ENCODE measurements around the gene PDZD8.

PDZD8 gene

GRCh38 chr10:117346574-117346973 is 28.7 kb downstream of the PDZD8 start:
- H3K36me3 ChIP-seq (ENCODE audit: control insufficient read depth, insufficient read depth, low read length) = no peaks in the 10 kb centered on the region
- H3K4me1 ChIP-seq (ENCODE audit: control insufficient read depth, insufficient read depth, low read length) = no peaks in the 10 kb centered on the region
- 0% methylated on average over 1 of the region's 3 CpGs; no CpG with 5 or more reads in 1 of the 2 experiments for WGBS, 2 experiments

GRCh38 chr10:117345143-117345542 is 30.1 kb downstream of the PDZD8 start:
- H3K9me3 ChIP-seq (ENCODE audit: control insufficient read depth, low read length) = no peaks in the 10 kb centered on the region
- H3K27ac ChIP-seq (ENCODE audit: insufficient read depth, low read depth, low read length, poor library complexity, severe bottlenecking) = no peak overlapping the region
- H3K27me3 ChIP-seq (ENCODE audit: control insufficient read depth, insufficient read depth, low read length, poor library complexity, severe bottlenecking) = no peaks in the 10 kb centered on the region
- no peaks in the 10 kb centered on the region for H3K36me3 ChIP-seq (ENCODE audit: control insufficient read depth, insufficient read depth, low read length)
- no peak overlapping the region for H3K4me3 ChIP-seq (ENCODE audit: insufficient read depth, low read depth, low read length)
- H3K4me1 ChIP-seq (ENCODE audit: control insufficient read depth, insufficient read depth, low read length) = no peaks in the 10 kb centered on the region

More at GRCh38 chr10:117346574-117346973, 28.7 kb downstream of the PDZD8 start:
- no peaks in the 10 kb centered on the region for H3K9me3 ChIP-seq (ENCODE audit: control insufficient read depth, low read length)
- H3K27ac ChIP-seq (ENCODE audit: insufficient read depth, low read depth, low read length, poor library complexity, severe bottlenecking) = no peak overlapping the region
- no peaks in the 10 kb centered on the region for H3K27me3 ChIP-seq (ENCODE audit: control insufficient read depth, insufficient read depth, low read length, poor library complexity, severe bottlenecking)
- H3K4me3 ChIP-seq (ENCODE audit: insufficient read depth, low read depth, low read length) = no peak overlapping the region

GRCh38 chr10:117342641-117343040 is 32.6 kb downstream of the PDZD8 start:
- H3K27ac ChIP-seq (ENCODE audit: insufficient read depth, low read depth, low read length, poor library complexity, severe bottlenecking) = no peak overlapping the region
- WGBS, 2 experiments = 90 to 91% methylated on average over 5 of the region's 5 CpGs
- H3K9me3 ChIP-seq (ENCODE audit: control insufficient read depth, low read length) = no peaks in the 10 kb centered on the region
- H3K4me3 ChIP-seq (ENCODE audit: insufficient read depth, low read depth, low read length) = no peak overlapping the region
- no peaks in the 10 kb centered on the region for H3K36me3 ChIP-seq (ENCODE audit: control insufficient read depth, insufficient read depth, low read length)
- no peaks in the 10 kb centered on the region for H3K27me3 ChIP-seq (ENCODE audit: control insufficient read depth, insufficient read depth, low read length, poor library complexity, severe bottlenecking)
- H3K4me1 ChIP-seq (ENCODE audit: control insufficient read depth, insufficient read depth, low read length) = no peaks in the 10 kb centered on the region

- Histone ChIP-seq H3K4me3 (ENCODE audit: insufficient read depth, low read depth, low read length) (no peak overlapping the region), H3K36me3 (ENCODE audit: control insufficient read depth, insufficient read depth, low read length) (no peaks in the 10 kb centered on the region), H3K4me1 (ENCODE audit: control insufficient read depth, insufficient read depth, low read length) (no peaks in the 10 kb centered on the region), H3K27me3 (ENCODE audit: control insufficient read depth, insufficient read depth, low read length, poor library complexity, severe bottlenecking) (no peaks in the 10 kb centered on the region), H3K27ac (ENCODE audit: insufficient read depth, low read depth, low read length, poor library complexity, severe bottlenecking) (no peak overlapping the region), H3K9me3 (ENCODE audit: control insufficient read depth, low read length) (no peaks in the 10 kb centered on the region)
- WGBS, 2 experiments = 95 to 96% methylated on average over 3 to 4 of the region's 4 CpGs
These were observed 34.2 kb downstream of the PDZD8 start for GRCh38 chr10:117341061-117341460.

- 92 to 93% methylated on average over 5 of the region's 5 CpGs for WGBS, 2 experiments
- H3K4me3 ChIP-seq (ENCODE audit: insufficient read depth, low read depth, low read length) = no peak overlapping the region
- no peak overlapping the region for H3K27ac ChIP-seq (ENCODE audit: insufficient read depth, low read depth, low read length, poor library complexity, severe bottlenecking)
- H3K9me3 ChIP-seq (ENCODE audit: control insufficient read depth, low read length) = no peaks in the 10 kb centered on the region
- no peaks in the 10 kb centered on the region for H3K4me1 ChIP-seq (ENCODE audit: control insufficient read depth, insufficient read depth, low read length)
- no peaks in the 10 kb centered on the region for H3K27me3 ChIP-seq (ENCODE audit: control insufficient read depth, insufficient read depth, low read length, poor library complexity, severe bottlenecking)
- H3K36me3 ChIP-seq (ENCODE audit: control insufficient read depth, insufficient read depth, low read length) = no peaks in the 10 kb centered on the region
These were observed 35.3 kb downstream of the PDZD8 start for GRCh38 chr10:117339979-117340378.

- Histone ChIP-seq H3K4me3 (ENCODE audit: insufficient read depth, low read depth, low read length) (no peak overlapping the region), H3K27me3 (ENCODE audit: control insufficient read depth, insufficient read depth, low read length, poor library complexity, severe bottlenecking) (no peaks in the 10 kb centered on the region), H3K36me3 (ENCODE audit: control insufficient read depth, insufficient read depth, low read length) (no peaks in the 10 kb centered on the region), H3K9me3 (ENCODE audit: control insufficient read depth, low read length) (no peaks in the 10 kb centered on the region), H3K4me1 (ENCODE audit: control insufficient read depth, insufficient read depth, low read length) (no peaks in the 10 kb centered on the region), H3K27ac (ENCODE audit: insufficient read depth, low read depth, low read length, poor library complexity, severe bottlenecking) (no peak overlapping the region)
- 93 to 100% methylated on average over 1 of the region's 1 CpG for WGBS, 2 experiments
These were observed 35.7 kb downstream of the PDZD8 start for GRCh38 chr10:117339578-117339977.

GRCh38 chr10:117334926-117335325 is 40.3 kb downstream of the PDZD8 start:
- H3K4me1 ChIP-seq (ENCODE audit: control insufficient read depth, insufficient read depth, low read length) = no peaks in the 10 kb centered on the region
- no peaks in the 10 kb centered on the region for H3K27me3 ChIP-seq (ENCODE audit: control insufficient read depth, insufficient read depth, low read length, poor library complexity, severe bottlenecking)
- no peak overlapping the region for H3K4me3 ChIP-seq (ENCODE audit: insufficient read depth, low read depth, low read length)
- H3K9me3 ChIP-seq (ENCODE audit: control insufficient read depth, low read length) = no peaks in the 10 kb centered on the region
- no peak overlapping the region for H3K27ac ChIP-seq (ENCODE audit: insufficient read depth, low read depth, low read length, poor library complexity, severe bottlenecking)
- no peaks in the 10 kb centered on the region for H3K36me3 ChIP-seq (ENCODE audit: control insufficient read depth, insufficient read depth, low read length)

- 87 to 90% methylated on average over 2 of the region's 2 CpGs for WGBS, 2 experiments
- H3K4me1 ChIP-seq (ENCODE audit: control insufficient read depth, insufficient read depth, low read length) = no peaks in the 10 kb centered on the region
- no peaks in the 10 kb centered on the region for H3K9me3 ChIP-seq (ENCODE audit: control insufficient read depth, low read length)
- H3K27ac ChIP-seq (ENCODE audit: insufficient read depth, low read depth, low read length, poor library complexity, severe bottlenecking) = no peak overlapping the region
- no peaks in the 10 kb centered on the region for H3K27me3 ChIP-seq (ENCODE audit: control insufficient read depth, insufficient read depth, low read length, poor library complexity, severe bottlenecking)
- no peak overlapping the region for H3K4me3 ChIP-seq (ENCODE audit: insufficient read depth, low read depth, low read length)
- no peaks in the 10 kb centered on the region for H3K36me3 ChIP-seq (ENCODE audit: control insufficient read depth, insufficient read depth, low read length)
These were observed 41.2 kb downstream of the PDZD8 start for GRCh38 chr10:117334066-117334465.

- H3K27ac ChIP-seq (ENCODE audit: insufficient read depth, low read depth, low read length, poor library complexity, severe bottlenecking) = no peak overlapping the region
- H3K9me3 ChIP-seq (ENCODE audit: control insufficient read depth, low read length) = no peaks in the 10 kb centered on the region
- H3K27me3 ChIP-seq (ENCODE audit: control insufficient read depth, insufficient read depth, low read length, poor library complexity, severe bottlenecking) = no peaks in the 10 kb centered on the region
- H3K4me1 ChIP-seq (ENCODE audit: control insufficient read depth, insufficient read depth, low read length) = no peaks in the 10 kb centered on the region
- H3K4me3 ChIP-seq (ENCODE audit: insufficient read depth, low read depth, low read length) = no peak overlapping the region
- H3K36me3 ChIP-seq (ENCODE audit: control insufficient read depth, insufficient read depth, low read length) = no peaks in the 10 kb centered on the region
These were observed 48.0 kb downstream of the PDZD8 start for GRCh38 chr10:117327262-117327661.

- no peak overlapping the region for H3K27ac ChIP-seq (ENCODE audit: insufficient read depth, low read depth, low read length, poor library complexity, severe bottlenecking)
- no peaks in the 10 kb centered on the region for H3K27me3 ChIP-seq (ENCODE audit: control insufficient read depth, insufficient read depth, low read length, poor library complexity, severe bottlenecking)
- no peaks in the 10 kb centered on the region for H3K4me1 ChIP-seq (ENCODE audit: control insufficient read depth, insufficient read depth, low read length)
- no peaks in the 10 kb centered on the region for H3K9me3 ChIP-seq (ENCODE audit: control insufficient read depth, low read length)
- no peak overlapping the region for H3K4me3 ChIP-seq (ENCODE audit: insufficient read depth, low read depth, low read length)
- H3K36me3 ChIP-seq (ENCODE audit: control insufficient read depth, insufficient read depth, low read length) = no peaks in the 10 kb centered on the region
- WGBS, 2 experiments = 94 to 95% methylated on average over 2 of the region's 2 CpGs
These were observed 50.9 kb downstream of the PDZD8 start for GRCh38 chr10:117324367-117324766.

- H3K4me1 ChIP-seq (ENCODE audit: control insufficient read depth, insufficient read depth, low read length) = no peaks in the 10 kb centered on the region
- H3K27ac ChIP-seq (ENCODE audit: insufficient read depth, low read depth, low read length, poor library complexity, severe bottlenecking) = no peak overlapping the region
- no peaks in the 10 kb centered on the region for H3K36me3 ChIP-seq (ENCODE audit: control insufficient read depth, insufficient read depth, low read length)
- WGBS, 2 experiments = 88 to 94% methylated on average over 4 of the region's 4 CpGs
- H3K4me3 ChIP-seq (ENCODE audit: insufficient read depth, low read depth, low read length) = no peak overlapping the region
- no peaks in the 10 kb centered on the region for H3K9me3 ChIP-seq (ENCODE audit: control insufficient read depth, low read length)
- no peaks in the 10 kb centered on the region for H3K27me3 ChIP-seq (ENCODE audit: control insufficient read depth, insufficient read depth, low read length, poor library complexity, severe bottlenecking)
These were observed 53.0 kb downstream of the PDZD8 start for GRCh38 chr10:117322260-117322659.
